Gastroesophageal sphincter (tissue), 3 donors: ENCODE measurements around the gene AIG1.

ENCODE experiments used
- POLR2A ChIP-seq, 2 donors: fragments of 450-650 bp; IDR thresholded peaks; one replicate each; pipeline ENCODE4 v1.6.1; 2017; ENCODE audit warnings: antibody characterized with exemption in 2 of 2, mild to moderate bottlenecking in 2 of 2, moderate library complexity in 1 of 2
- TF ChIP-seq, protein P1 (sequence below), 4 experiments: fragments of 200-600 bp in 2 of 4; fragments of 450-650 bp in 2 of 4; sonication (generic) in 1 of 4; IDR thresholded peaks; one replicate each; pipeline ENCODE4 v1.5.1; 2017 to 2019; ENCODE audit warnings: antibody characterized with exemption in 4 of 4, mild to moderate bottlenecking in 2 of 4, moderate library complexity in 2 of 4

GRCh38 chr6:143262859-143263258 is 202.2 kb downstream of the AIG1 start:
- TF ChIP-seq, protein P1, sequence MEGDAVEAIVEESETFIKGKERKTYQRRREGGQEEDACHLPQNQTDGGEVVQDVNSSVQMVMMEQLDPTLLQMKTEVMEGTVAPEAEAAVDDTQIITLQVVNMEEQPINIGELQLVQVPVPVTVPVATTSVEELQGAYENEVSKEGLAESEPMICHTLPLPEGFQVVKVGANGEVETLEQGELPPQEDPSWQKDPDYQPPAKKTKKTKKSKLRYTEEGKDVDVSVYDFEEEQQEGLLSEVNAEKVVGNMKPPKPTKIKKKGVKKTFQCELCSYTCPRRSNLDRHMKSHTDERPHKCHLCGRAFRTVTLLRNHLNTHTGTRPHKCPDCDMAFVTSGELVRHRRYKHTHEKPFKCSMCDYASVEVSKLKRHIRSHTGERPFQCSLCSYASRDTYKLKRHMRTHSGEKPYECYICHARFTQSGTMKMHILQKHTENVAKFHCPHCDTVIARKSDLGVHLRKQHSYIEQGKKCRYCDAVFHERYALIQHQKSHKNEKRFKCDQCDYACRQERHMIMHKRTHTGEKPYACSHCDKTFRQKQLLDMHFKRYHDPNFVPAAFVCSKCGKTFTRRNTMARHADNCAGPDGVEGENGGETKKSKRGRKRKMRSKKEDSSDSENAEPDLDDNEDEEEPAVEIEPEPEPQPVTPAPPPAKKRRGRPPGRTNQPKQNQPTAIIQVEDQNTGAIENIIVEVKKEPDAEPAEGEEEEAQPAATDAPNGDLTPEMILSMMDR (IDR thresholded peaks at IDR 0.05): no peak
- no peak for TF ChIP-seq POLR2A (IDR thresholded peaks at IDR 0.05)
